ENCODE data around the gene KCNK1. TPM values are rescaled to one million over a fixed set of nuclear protein-coding genes. Genes with fewer than 3 reads are reported as not detected.
"Not testable (repeated sequence)": the region's sequence is repeated elsewhere in the genome, so short reads cannot be mapped to it uniquely, and the experiment has no call there.

Gene KCNK1
- total and polyA plus RNA-seq, 10 donors = 0.15 to 2.9 (median 1.3) TPM

GRCh38 chr1:233679591-233680373 lies 65.9 kb downstream of the KCNK1 start:
- 71 to 80% (median 72%) methylated on average over 12 of the region's 12 CpGs for WGBS, 5 donors
- intact Hi-C loops (cut with DNase I; ENCODE audit: low total_unique reads) = no loop called here
- Histone ChIP-seq H3K4me1 (no peaks in the 10 kb centered on the region), H3K36me3 (no peaks in the 10 kb centered on the region), H3K27ac (no peak overlapping the region), H3K27me3 (replicated peaks in 1 of 7) (no peaks in the 10 kb centered on the region), H3K4me3 (no peak overlapping the region), H3K9me3 (peaks cover 0 to 8% (median 0%) of the 10 kb centered on the region in 8 donors)
- no peak for DNase-seq
- TF ChIP-seq CTCF (IDR thresholded peaks at IDR 0.05 in 8 of 11, conservative IDR thresholded peaks at IDR 0.05 in 3 of 11) = no peak
- no peak for TF ChIP-seq POLR2AphosphoS5 (IDR thresholded peaks at IDR 0.05)
- no peak for TF ChIP-seq POLR2A (IDR thresholded peaks at IDR 0.05)

GRCh38 chr1:233681285-233681684 lies 67.4 kb downstream of the KCNK1 start:
- 85 to 100% (median 93%) methylated on average over 1 of the region's 1 CpG for WGBS, 5 donors
- Histone ChIP-seq H3K4me1 (no peaks in the 10 kb centered on the region), H3K9me3 (no peaks in the 10 kb centered on the region), H3K27me3 (replicated peaks in 1 of 7) (no peaks in the 10 kb centered on the region), H3K4me3 (no peak overlapping the region), H3K27ac (no peak overlapping the region), H3K36me3 (no peaks in the 10 kb centered on the region)
- intact Hi-C loops (cut with DNase I; ENCODE audit: low total_unique reads) = no loop called here
- no peak for DNase-seq
- TF ChIP-seq POLR2AphosphoS5 (IDR thresholded peaks at IDR 0.05) (no peak), CTCF (IDR thresholded peaks at IDR 0.05 in 8 of 11, conservative IDR thresholded peaks at IDR 0.05 in 3 of 11) (no peak)

- H3K9me3 ChIP-seq; H3K4me1 ChIP-seq; DNase-seq; H3K27ac ChIP-seq; H3K36me3 ChIP-seq; H3K4me3 ChIP-seq; intact Hi-C loops (cut with DNase I; ENCODE audit: low total_unique reads): not testable (repeated sequence)
- H3K27me3 ChIP-seq (replicated peaks in 1 of 7) = peaks cover 0 to 11% (median 0%) of the 10 kb centered on the region in 7 donors
- 90 to 97% (median 91%) methylated on average over 8 to 11 of the region's 11 CpGs for WGBS, 5 donors
Observed at GRCh38 chr1:233686653-233687052, 72.7 kb downstream of the KCNK1 start.

GRCh38 chr1:233689017-233689747 lies 75.3 kb downstream of the KCNK1 start:
- peaks cover 0 to 11% (median 0%) of the 10 kb centered on the region in 7 donors for H3K27me3 ChIP-seq (replicated peaks in 1 of 7)
- no peaks in the 10 kb centered on the region for H3K9me3 ChIP-seq
- no peaks in the 10 kb centered on the region for H3K36me3 ChIP-seq
- 71 to 90% (median 84%) methylated on average over 2 to 3 of the region's 3 CpGs for WGBS, 5 donors
- H3K4me1 ChIP-seq = no peaks in the 10 kb centered on the region
- H3K4me3 ChIP-seq = no peak overlapping the region
- intact Hi-C loops (cut with DNase I; ENCODE audit: low total_unique reads) = no loop called here
- no peak for DNase-seq
- TF ChIP-seq POLR2AphosphoS5 (IDR thresholded peaks at IDR 0.05) = no peak
- TF ChIP-seq POLR2A (IDR thresholded peaks at IDR 0.05) = no peak
- no peak for TF ChIP-seq CTCF (IDR thresholded peaks at IDR 0.05 in 8 of 11, conservative IDR thresholded peaks at IDR 0.05 in 3 of 11)
- no peak overlapping the region for H3K27ac ChIP-seq
